HFF-Myc (cell line): ENCODE data around the gene CYP27A1.

Experiments used
- DNase-seq: peaks from one replicate; pipeline ENCODE4 v3.0.0-alpha.2; 2011; ENCODE audit warnings: low read depth; ENCODE audit errors: extremely low read depth
- H3K4me3 ChIP-seq: replicated peaks from 2 replicates; pipeline ENCODE4 v1.5.1; 2011; ENCODE audit warnings: low read depth, mild to moderate bottlenecking, control low read depth, low read length
- TF ChIP-seq, protein P1 (sequence below): IDR thresholded peaks from 2 replicates; pipeline ENCODE4 v1.5.1; 2012; ENCODE audit warnings: mild to moderate bottlenecking, low read depth, low read length, control low read depth; ENCODE audit errors: missing control alignments

CYP27A1 gene

DNA sequence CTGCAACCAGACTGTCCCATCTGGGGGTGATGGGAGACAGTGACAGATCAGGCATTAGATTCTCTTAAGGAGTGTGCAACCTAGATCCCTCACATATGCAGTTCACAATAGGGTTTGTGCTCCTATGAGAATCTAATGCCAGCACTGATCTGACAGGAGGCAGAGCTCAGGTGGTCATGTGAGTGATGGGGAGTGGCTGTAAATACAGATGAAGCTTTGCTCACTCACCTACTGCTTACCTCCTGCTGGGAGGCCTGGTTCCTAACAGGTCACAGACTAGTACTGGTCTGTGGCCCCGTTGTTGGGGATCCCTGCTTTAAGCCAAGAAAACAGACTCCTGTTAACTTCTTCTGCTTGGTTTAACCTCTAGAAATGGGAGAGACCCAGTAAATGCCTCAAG is 3.2 kb downstream of the CYP27A1 start:
- DNase-seq = no peak
- H3K4me3 ChIP-seq = no peak overlapping the region
- TF ChIP-seq, protein P1, sequence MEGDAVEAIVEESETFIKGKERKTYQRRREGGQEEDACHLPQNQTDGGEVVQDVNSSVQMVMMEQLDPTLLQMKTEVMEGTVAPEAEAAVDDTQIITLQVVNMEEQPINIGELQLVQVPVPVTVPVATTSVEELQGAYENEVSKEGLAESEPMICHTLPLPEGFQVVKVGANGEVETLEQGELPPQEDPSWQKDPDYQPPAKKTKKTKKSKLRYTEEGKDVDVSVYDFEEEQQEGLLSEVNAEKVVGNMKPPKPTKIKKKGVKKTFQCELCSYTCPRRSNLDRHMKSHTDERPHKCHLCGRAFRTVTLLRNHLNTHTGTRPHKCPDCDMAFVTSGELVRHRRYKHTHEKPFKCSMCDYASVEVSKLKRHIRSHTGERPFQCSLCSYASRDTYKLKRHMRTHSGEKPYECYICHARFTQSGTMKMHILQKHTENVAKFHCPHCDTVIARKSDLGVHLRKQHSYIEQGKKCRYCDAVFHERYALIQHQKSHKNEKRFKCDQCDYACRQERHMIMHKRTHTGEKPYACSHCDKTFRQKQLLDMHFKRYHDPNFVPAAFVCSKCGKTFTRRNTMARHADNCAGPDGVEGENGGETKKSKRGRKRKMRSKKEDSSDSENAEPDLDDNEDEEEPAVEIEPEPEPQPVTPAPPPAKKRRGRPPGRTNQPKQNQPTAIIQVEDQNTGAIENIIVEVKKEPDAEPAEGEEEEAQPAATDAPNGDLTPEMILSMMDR = no peak

DNA sequence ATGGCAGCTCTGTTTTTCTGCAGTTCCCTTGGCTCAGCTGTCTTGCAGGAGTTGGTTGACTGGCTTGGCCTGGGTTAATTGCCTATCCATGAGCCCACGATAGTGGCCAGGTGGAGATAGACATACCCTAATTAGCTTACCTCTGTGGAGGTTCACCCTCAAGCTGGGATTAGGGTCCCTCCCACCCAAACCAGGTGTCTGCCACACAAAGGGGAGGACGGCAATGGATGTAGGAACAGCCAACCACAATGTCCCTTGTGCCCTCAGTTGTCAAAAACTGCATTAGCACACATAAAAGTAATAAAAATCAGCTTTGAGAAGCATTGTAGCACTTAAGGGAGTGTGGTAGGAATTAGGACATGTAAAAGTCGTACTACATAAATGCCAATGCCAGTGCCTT is 4.2 kb downstream of the CYP27A1 start:
- TF ChIP-seq, protein P1 = no peak
- no peak for DNase-seq
- H3K4me3 ChIP-seq = no peak overlapping the region

DNA sequence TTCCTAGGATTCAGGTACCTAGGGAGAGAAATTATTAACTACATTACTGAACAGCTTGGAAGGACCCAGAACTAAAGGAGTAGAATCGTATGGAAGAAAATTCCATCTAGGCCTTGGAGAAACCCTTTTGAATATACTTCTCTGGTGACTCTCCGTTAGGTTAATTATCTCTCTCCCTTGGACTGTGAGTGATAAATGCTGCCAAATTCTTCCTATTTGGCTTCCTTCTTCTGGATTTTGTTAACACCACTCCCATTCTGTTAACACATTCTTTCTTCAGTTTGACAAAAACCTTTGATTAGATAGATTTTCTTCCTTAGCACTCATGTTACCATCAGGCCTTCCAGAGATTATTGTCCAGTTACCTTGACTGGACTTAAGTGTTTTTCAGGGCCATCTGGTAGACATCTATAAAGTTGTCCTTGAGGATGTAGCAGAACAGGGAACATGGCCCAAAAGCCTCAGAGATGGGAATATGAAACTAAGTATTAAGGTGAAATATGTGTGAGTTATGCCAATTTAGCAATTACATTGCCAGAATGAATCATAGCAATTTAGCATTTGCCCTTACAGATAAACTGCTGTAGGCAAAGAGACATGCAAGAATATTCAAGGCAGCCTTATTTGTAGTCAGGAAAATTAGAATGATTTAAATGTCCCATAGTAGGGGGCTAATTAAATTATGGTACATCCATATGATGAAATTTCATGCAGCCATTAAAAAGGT is 6.7 kb downstream of the CYP27A1 start:
- no peak for DNase-seq
- TF ChIP-seq, protein P1 = no peak
- no peak overlapping the region for H3K4me3 ChIP-seq

DNA sequence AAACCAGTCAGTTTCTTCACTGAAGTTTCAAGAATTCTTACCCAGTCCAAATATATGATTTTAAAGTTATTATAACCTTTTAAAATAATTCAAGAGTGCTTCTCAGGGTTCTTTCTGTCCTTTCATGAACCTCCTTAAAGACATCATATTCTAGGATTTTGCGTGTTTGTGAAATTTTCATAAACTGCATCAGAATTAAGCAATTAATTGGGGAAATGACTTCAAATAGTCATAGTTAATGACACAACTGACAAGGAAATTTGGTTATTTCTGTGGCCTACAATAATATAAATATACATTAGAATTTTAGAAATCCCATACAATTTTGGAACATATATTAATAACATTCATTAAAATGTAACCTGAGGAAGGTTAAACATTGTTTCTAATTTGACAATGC is 10.5 kb downstream of the CYP27A1 start:
- DNase-seq = no peak
- TF ChIP-seq, protein P1 = no peak
- H3K4me3 ChIP-seq = no peak overlapping the region

DNA sequence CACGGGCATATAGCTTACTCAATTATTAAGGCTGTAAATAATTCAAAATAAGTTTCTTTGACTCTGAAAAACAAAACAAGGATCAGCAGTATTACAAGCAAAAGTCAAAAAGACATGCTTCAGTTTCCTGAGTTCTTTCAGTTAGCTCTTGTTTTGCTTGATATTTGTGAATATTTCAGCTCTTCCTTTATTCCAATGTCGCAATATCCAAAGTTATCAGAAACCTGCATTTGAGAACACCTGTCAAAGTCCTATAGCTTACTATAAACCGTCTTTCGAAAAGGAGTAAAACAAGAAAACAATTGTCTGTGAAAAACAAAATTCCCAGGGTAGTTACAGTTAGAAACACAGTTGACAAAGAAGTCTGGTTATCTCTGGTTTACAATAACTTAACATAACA is 14.7 kb downstream of the CYP27A1 start:
- no peak for DNase-seq
- H3K4me3 ChIP-seq = no peak overlapping the region
- TF ChIP-seq, protein P1 = no peak

DNA sequence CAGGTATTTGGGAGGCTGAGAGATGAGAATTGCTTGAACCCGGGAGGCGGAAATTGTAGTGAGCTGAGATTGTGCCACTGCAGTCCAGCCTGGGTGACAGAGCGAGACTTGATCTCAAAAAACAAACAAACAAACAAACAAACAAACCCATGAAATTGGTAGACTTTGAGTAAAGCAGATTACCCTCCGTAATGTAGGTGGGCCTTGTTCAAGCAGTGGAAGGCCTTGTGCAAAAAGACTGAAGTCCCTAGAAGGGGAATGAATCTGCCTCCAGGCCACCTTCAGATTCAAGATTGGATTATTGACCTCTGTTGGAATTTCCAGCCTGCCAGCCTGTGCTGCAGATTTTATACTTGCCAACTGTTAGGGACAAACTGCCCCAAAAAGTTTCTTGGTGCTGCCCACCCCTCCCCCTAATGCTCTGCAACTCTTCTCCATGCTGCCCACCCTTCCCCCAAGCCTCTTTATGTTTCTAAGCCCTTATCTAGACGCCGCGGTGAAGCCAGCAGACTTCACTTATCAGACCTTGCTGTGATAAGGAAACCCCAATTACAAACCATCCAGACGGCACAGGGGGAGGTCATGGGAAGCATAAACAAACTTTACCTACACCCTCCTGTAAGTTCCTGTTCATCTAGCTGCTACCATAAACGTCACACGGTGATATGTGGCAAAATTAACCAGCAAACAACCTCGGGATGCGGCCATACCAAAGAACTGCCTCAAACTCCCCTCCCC is 17.0 kb downstream of the CYP27A1 start:
- no peak for DNase-seq
- TF ChIP-seq, protein P1 = no peak
- H3K4me3 ChIP-seq = no peak overlapping the region
